GM10847 (cell line): ENCODE measurements around the gene SPTBN1.

Source experiments
- POLR2A ChIP-seq: IDR thresholded peaks from 2 replicates; pipeline ENCODE4 v1.6.1; 2011; ENCODE audit not compliant: insufficient read length; ENCODE audit errors: extremely low read depth

Gene SPTBN1

DNA sequence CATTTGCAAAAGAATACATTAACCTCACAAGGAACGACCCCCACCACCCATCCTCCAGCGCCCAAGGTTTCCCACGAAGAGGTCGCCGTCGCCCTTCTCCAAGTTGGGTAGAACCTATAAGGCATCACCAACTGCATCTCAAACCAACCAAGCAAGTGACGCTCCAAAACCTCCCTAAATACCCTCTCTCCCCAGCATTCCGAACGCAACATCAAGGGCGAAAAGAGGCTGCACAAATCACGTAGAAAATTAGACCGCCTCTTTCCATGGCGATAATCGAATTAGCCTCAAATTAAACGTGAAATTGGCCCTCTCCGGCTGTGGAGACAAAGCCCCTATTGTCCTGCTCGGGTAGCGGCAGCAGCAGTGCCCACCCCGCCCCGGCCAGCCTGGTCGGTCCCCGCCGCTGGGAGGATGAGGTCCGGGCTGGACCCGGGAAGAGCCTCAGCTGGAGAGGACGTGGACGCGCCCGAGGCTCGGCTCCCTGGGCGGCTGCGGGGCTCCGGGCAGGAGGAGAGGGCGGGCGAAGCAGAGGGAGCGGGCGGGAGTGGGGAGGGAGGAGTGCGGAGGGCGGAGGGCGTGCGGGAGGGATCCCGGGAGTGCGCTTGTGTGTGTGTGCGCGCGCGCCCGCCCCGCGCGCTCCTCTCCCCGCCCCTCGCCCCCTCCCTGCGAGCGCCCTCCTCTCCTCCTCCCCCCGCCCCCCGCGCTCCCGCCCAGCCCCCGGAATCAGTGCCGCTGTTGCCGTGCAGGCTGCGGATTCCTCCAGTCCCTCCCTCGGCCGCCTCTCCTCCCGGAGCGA, at the start of gene SPTBN1:
Gene SPTBN1, plus strand, starts transcription at position 765 of the 799 bp plus-strand sequence. CDS start 70,092 bp downstream, outside the sequence.
- no peak for TF ChIP-seq POLR2A

DNA sequence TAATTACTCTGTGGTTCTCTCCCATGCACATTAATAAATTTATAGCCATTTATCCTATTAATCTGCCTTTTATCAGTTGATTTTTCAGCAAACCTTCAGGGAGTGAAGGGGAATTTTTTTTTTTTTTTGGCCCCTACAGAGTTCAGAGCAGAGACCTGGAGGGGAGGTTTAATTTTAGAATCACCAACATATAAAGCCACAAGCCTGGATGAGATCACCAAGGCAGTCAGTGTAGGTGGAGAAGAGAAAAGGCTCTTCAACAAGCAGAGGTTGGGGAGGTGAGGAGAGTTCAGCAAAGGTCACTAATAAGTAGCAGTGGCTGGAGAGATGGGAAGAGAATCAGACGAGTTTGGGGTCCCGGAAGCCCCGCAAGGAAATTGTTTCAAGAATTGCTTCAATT, 48.4 kb upstream of the SPTBN1 start:
- TF ChIP-seq POLR2A: no peak

GRCh38 chr2:54408288-54408687, 47.8 kb upstream of the SPTBN1 start:
- no peak for TF ChIP-seq POLR2A

DNA sequence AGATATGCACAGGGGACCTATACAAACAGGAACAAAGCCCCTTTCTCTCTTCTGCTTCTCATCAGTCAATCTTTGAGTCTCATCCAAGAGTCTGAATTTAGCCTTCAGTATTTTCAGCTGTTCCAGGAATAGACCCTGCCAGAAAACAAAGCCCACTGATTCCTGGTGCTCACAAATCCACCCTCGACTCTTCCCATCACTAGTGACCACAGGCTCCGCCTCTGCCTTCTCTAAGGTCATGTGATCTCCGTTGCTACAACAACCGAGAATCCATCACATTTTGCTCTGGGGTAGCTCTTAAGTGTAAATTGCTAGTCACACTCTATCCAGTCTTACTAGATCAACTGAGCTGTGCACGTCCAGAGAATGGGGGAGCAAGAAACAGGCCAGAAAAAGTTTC, 46.4 kb upstream of the SPTBN1 start:
- TF ChIP-seq POLR2A: no peak

DNA sequence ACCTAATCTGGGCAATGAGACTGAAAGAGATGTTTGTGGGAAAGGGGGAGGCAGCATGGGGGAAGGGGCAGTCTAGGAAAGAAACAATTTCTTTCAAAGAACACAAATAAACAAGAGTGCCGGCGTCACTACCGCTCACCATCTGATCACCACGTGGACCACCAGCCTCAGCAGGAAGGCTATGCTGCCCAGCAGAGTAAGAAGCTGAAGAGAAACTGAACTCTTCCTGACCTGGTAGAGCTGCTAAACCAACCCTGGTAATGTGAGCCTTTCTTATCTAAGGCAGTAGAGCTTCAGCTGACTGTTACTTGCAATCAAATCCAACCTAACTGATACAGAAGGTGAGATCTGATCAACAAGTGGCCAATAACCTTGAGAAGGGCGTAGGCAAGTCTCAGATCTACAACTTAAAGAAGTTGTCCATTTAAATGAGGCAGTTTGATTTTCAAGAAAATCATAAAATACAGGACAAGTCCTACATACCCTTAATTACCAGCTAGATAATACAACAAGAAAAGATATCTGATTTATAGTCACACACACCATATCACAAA, 44.2 kb upstream of the SPTBN1 start:
- no peak for TF ChIP-seq POLR2A

DNA sequence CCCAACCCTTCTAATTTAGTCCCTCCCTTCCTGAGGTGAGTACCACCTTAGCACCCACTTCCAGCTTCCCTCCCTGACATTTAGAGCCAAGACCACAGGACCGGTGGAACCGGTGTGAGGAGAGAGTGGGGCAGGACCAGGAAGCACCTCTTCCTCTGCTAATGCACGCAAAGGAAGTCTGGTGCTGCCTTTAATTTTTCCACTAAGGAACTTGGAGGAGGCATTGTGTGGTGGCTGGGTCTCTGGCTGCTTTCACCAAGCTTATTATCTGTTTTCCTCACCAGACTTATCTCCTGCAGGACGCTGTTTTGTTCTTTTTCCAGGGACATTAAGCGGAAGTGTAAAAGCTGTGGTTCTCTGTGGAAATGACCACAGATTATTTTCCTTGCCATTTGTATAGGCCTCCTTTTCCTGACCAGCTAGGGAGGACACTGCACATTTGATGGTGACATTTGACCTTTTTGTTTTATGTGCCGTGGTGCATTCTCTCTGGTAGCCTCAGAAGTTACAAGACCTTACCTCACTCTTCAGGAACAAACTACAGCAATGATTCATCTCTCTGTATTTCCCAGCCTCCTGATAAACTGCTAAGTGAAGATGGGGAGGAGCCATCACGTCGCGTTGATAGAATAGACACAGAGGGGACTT, 39.8 kb upstream of the SPTBN1 start:
- no peak for TF ChIP-seq POLR2A

- no peak for TF ChIP-seq POLR2A
Observed at GRCh38 chr2:54416938-54417337, 39.2 kb upstream of the SPTBN1 start.

DNA sequence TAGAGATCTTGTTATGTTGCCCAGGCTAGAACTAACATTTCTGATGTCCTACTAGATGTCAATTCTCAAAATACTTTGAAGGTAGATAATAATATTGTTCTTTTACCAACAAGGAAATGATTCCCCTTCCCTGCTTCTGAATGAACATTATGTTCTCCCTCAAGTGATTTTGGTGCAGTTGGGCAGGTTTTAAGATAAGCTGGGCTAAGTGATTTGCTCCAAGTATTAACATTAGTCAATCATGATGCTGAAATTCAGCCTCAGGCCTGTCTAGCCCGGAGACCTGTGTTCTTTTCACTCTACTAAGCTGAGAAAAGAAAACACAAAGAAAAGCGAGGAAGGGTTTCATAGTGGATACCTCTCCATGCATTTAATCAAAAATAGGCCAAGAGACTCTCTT, 38.5 kb upstream of the SPTBN1 start:
- no peak for TF ChIP-seq POLR2A

- no peak for TF ChIP-seq POLR2A
Observed at GRCh38 chr2:54419388-54419787, 36.7 kb upstream of the SPTBN1 start.

DNA sequence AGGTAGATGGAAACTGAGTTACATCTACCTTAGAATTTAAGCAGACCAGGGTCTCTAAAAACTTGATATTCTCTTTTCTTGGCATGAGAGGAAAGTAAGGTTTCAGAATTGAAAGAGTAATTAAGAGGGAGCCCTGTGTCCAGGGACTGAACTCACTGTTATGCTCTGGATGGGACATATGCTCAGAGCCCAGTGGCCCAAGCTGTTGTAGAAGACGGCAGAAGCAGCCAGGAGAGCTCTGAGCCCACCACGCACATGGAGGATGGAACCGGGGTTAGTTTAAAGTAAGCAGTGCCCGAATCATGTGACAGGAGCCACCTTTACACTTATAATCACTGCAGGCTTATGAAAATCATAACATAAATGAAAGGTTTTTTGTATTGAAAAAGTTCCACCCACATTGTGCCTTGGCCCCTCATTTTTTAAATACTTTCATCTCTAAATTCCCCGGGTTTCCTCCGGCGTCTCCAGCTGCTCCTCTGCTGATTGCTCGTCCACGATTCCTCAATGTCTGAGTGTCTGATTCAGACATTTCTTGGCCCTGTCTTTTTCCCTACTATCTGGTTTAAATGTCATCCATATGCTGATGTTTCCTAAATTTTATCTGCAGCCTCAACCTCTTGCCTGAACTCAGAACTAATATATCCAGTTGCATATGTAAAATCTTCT, 36.1 kb upstream of the SPTBN1 start:
- no peak for TF ChIP-seq POLR2A

DNA sequence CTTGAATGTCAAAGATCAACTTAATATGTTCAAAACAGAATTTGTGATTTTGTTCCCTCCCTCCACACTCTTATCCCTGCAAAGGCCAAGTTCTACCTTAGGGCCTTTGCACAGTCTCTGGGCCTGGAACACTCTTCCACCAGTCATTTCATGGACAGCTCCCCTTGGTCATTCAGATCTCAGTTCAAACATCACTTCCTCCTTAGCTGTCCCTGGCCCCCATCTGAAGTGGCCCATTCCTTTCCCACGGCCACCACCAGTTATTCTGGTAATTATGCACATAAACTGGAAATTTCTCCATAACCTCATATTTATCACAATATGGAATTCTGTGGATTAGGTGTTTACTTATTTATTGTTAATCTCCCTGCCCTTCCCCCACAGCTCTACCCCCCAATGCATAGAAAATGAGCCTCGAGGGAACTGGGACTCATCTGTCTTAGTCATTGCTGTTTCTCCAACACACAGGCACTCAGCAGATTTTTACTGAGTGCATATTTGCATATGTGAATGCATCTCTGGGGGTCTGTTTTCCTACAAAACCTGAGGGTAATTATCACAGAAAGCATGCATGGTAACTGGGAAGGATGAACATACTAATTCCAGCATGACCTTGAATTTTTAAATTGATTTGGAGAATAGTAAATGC, 35.5 kb upstream of the SPTBN1 start:
- no peak for TF ChIP-seq POLR2A

DNA sequence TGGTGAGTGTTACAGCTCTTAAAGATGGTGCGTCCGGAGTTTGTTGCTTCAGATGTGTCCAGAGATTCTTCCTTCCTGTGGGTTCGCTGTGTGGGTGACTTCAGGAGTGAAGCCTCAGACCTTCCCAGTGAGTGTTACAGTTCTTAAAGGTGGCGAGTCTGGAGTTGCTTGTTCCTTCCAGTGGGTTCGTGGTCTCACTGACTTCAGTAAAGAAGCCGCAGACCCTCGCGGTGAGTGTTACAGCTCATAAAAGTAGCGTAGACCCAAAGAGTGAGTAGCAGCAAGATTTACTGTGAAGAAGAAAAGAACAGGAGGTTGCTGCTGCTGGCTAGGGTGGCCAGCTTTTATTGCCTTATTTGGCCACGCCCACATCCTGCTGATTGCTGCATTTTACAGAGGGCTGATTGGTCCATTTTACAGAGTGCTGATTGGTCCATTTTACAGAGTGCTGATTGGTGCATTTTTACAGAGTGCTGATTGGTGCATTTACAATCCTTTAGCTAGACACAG, 34.0 kb upstream of the SPTBN1 start:
- TF ChIP-seq POLR2A: no peak

GRCh38 chr2:54423213-54423612, 32.9 kb upstream of the SPTBN1 start:
- TF ChIP-seq POLR2A: no peak

DNA sequence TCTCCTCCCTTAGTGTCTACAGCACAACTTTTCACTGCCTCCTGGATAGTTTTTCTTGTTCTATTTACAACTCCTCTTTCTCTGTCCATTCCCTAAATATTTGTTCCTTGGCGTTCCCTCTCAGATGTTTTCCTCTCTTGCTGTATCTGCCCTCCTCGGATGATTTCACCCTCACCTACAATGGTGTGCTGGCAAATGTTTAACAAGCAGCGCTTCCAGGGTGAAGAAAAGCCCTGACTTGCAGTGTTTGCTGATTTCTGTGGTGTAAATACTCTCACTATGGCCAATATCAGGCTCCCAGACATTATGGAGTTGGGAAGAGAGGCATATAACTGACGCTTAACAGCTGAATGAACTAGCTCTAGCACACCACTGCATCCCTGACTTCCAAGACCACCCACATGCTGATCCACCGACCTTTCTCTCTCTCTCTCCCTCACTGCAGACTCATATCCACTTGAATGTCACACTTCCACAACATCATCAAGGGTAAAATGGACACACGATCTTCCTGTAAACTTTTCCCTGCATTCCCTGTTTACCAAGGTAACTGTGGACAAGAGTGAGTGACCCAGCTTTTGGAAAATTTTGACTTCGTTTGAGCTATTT, 31.5 kb upstream of the SPTBN1 start:
- TF ChIP-seq POLR2A: no peak
